OCI-LY7 (cell line): Measurements from ENCODE around the gene CDAN1. TPM values are rescaled to one million over a fixed set of nuclear protein-coding genes. Genes with fewer than 3 reads are reported as not detected.

Experiments
- BruUV-seq: library from RNA; stranded (reverse); fragments of 400-500 nt; replicated peaks from 2 replicates; lab custom pipeline; 2021; lab: Mats Ljungman, UMichigan
- CTCF ChIA-PET: fragments of 300-600 bp; sonication (Branson Sonifier 250); formaldehyde crosslinking; loops from one replicate; lab custom pipeline; 2022; ENCODE audit warnings: antibody characterized with exemption; ENCODE audit not compliant: unreplicated experiment; lab: Charles Lee
- POLR2A ChIA-PET: fragments of 300-600 bp; sonication (Branson Sonifier 250); formaldehyde crosslinking; loops from one replicate; lab custom pipeline; 2022; ENCODE audit warnings: antibody characterized with exemption; lab: Charles Lee
- DNase-seq: peaks from one replicate; pipeline ENCODE4 v3.0.0-alpha.2; 2015; ENCODE audit warnings: low spot score
- H2AFZ ChIP-seq: fragments of 200-600 bp; sonication (generic), shearing (Covaris generic); 2 replicates; pipeline ENCODE4 v1.6.1; 2014; ENCODE audit warnings: mild to moderate bottlenecking, antibody characterized with exemption, low read length, moderate library complexity
- H3K27ac ChIP-seq: fragments of 200-600 bp; sonication (generic); 2 replicates; pipeline ENCODE4 v1.5.1; 2014; ENCODE audit warnings: mixed run types, low read depth, mild to moderate bottlenecking, moderate library complexity, low read length, inconsistent platforms; ENCODE audit not compliant: poor library complexity, severe bottlenecking
- H3K36me3 ChIP-seq: fragments of 200-600 bp; sonication (generic); 2 replicates; pipeline ENCODE4 v1.6.1; 2014; ENCODE audit warnings: mild to moderate bottlenecking, antibody characterized with exemption, low read length, moderate library complexity, mixed read lengths; ENCODE audit not compliant: insufficient read depth
- H3K4me1 ChIP-seq: fragments of 200-600 bp; sonication (generic); 2 replicates; pipeline ENCODE4 v1.5.1; 2014; ENCODE audit warnings: mild to moderate bottlenecking, low read length; ENCODE audit not compliant: insufficient read depth, poor library complexity, severe bottlenecking
- H3K4me2 ChIP-seq: fragments of 200-600 bp; sonication (generic); 2 replicates; pipeline ENCODE4 v1.6.1; 2014; ENCODE audit warnings: mild to moderate bottlenecking, low read length
- H3K4me3 ChIP-seq: fragments of 200-600 bp; sonication (generic); 2 replicates; pipeline ENCODE4 v1.5.1; 2014; ENCODE audit warnings: mild to moderate bottlenecking, low read depth, low read length; ENCODE audit not compliant: poor library complexity, severe bottlenecking
- H3K79me2 ChIP-seq: fragments of 200-600 bp; sonication (generic); 2 replicates; pipeline ENCODE4 v1.6.1; 2016; ENCODE audit warnings: low read depth, mild to moderate bottlenecking, low read length, moderate library complexity, mixed read lengths; ENCODE audit not compliant: insufficient read depth
- H3K9me2 ChIP-seq: fragments of 200-600 bp; sonication (generic); 2 replicates; pipeline ENCODE4 v1.6.1; 2016; ENCODE audit warnings: mild to moderate bottlenecking, low read length, mixed read lengths; ENCODE audit not compliant: insufficient read depth
- H3K9me3 ChIP-seq: fragments of 200-600 bp; sonication (generic); 2 replicates; pipeline ENCODE4 v1.6.1; 2014; ENCODE audit warnings: mild to moderate bottlenecking, mixed run types, low read length, mixed read lengths
- H4K20me1 ChIP-seq: fragments of 200-600 bp; sonication (generic); 2 replicates; pipeline ENCODE4 v1.6.1; 2014; ENCODE audit warnings: mild to moderate bottlenecking, antibody characterized with exemption, low read length, moderate library complexity, mixed read lengths; ENCODE audit not compliant: insufficient read depth
- CTCF ChIP-seq: fragments of 200-600 bp; sonication (generic); conservative IDR thresholded peaks from 2 replicates; pipeline ENCODE4 v1.5.1; 2014; ENCODE audit warnings: mild to moderate bottlenecking, antibody characterized with exemption, low read length, moderate library complexity, mixed read lengths
- EZH2phosphoT487 ChIP-seq: fragments of 200-600 bp; sonication (generic); IDR thresholded peaks from 2 replicates; pipeline ENCODE4 v1.6.1; 2018; ENCODE audit warnings: low read depth, borderline replicate concordance, mild to moderate bottlenecking, mixed run types, antibody characterized with exemption, low read length, moderate library complexity, mixed read lengths
- intact Hi-C: fragments of 100-400 bp; cut with micrococcal nuclease; formaldehyde crosslinking; loops from one replicate; pipeline ENCODE4 v1.10.0; 2022; ENCODE audit not compliant: unreplicated experiment
- total RNA-seq, 2 experiments: library from RNA; depleted of rRNA in 1 of 2; stranded (reverse); fragments of >200 nt in 1 of 2; shearing (Covaris generic) in 1 of 2; gene quantifications; 2 replicates each; pipeline ENCODE4 v1.2.3, GENCODE V29; 2014 to 2022

CDAN1 gene
- total RNA-seq, 2 experiments from 2014 or later = 28.9 to 29.5 TPM

- Histone ChIP-seq H2AFZ (no peak overlapping the region), H3K36me3 (peaks cover 59% of the 10 kb centered on the region), H4K20me1 (peaks cover 5% of the 10 kb centered on the region; the same call in 1 of the 2 replicates), H3K4me3 (no peak overlapping the region), H3K4me1 (peaks cover 33% of the 10 kb centered on the region), H3K9me2 (no peaks in the 10 kb centered on the region), H3K79me2 (peaks cover 4% of the 10 kb centered on the region; the same call in 1 of the 2 replicates), H3K27ac (peak overlapping the region; percentile 31), H3K9me3 (no peaks in the 10 kb centered on the region), H3K4me2 (peak overlapping the region; percentile 75)
- ChIA-PET CTCF (no interaction called here), POLR2A (no interaction called here)
- TF ChIP-seq CTCF (no peak), EZH2phosphoT487 (no peak)
- DNase-seq = peak; percentile 81
- no TSS peak for BruUV-seq
- intact Hi-C loops = loop anchor here (10.0 kb wide), 1 partner anchor 191 kb away; the partner anchor contains the start of gene TTBK2
Measured at GRCh38 chr15:42734076-42734672, 2.8 kb downstream of the CDAN1 start.

- no peak for DNase-seq
- intact Hi-C loops = loop anchor here (10.0 kb wide), 1 partner anchor 192 kb away; the partner anchor contains the start of gene TTBK2
- Histone ChIP-seq H3K27ac (no peak overlapping the region), H3K9me3 (no peaks in the 10 kb centered on the region), H2AFZ (no peak overlapping the region), H3K36me3 (peaks cover 69% of the 10 kb centered on the region), H3K79me2 (peaks cover 4% of the 10 kb centered on the region; the same call in 1 of the 2 replicates), H3K4me1 (peaks cover 33% of the 10 kb centered on the region), H3K4me3 (no peak overlapping the region), H3K9me2 (no peaks in the 10 kb centered on the region), H3K4me2 (no peak overlapping the region), H4K20me1 (peaks cover 5% of the 10 kb centered on the region; the same call in 1 of the 2 replicates)
- CTCF ChIA-PET = no interaction called here
- POLR2A ChIA-PET = no interaction called here
- TF ChIP-seq CTCF (no peak), EZH2phosphoT487 (no peak)
- no TSS peak for BruUV-seq
Measured at GRCh38 chr15:42733027-42733426, 3.9 kb downstream of the CDAN1 start.
